Testis (tissue), 3 donors: ENCODE data around the gene BNC2. TPM values are rescaled to one million over a fixed set of nuclear protein-coding genes. Genes with fewer than 3 reads are reported as not detected.

Experiments
- DNase-seq: peaks from one replicate; pipeline ENCODE4 v3.0.0-alpha.2; 2019
- H3K27ac ChIP-seq, 2 donors: fragments of 200-600 bp; sonication (generic); one replicate each; pipeline ENCODE4 v1.5.1; 2019
- H3K27me3 ChIP-seq: fragments of 200-600 bp; sonication (generic); one replicate; pipeline ENCODE4 v1.5.1; 2019
- H3K36me3 ChIP-seq: fragments of 200-600 bp; sonication (generic); one replicate; pipeline ENCODE4 v1.5.1; 2017; ENCODE audit warnings: low read depth; ENCODE audit errors: missing control alignments
- H3K4me1 ChIP-seq: fragments of 200-600 bp; sonication (generic); one replicate; pipeline ENCODE4 v1.5.1; 2019
- H3K4me3 ChIP-seq, 2 donors: fragments of 200-600 bp; sonication (generic); one replicate each; pipeline ENCODE4 v1.5.1; 2017 to 2019
- H3K9me3 ChIP-seq: fragments of 200-600 bp; sonication (generic); one replicate; pipeline ENCODE4 v1.5.1; 2017
- CTCF ChIP-seq, 3 experiments: fragments of 450-650 bp in 2 of 3; fragments of 200-600 bp in 1 of 3; sonication (generic) in 1 of 3; IDR thresholded peaks; one replicate each; pipeline ENCODE4 v1.5.1; 2016 to 2019; ENCODE audit warnings: antibody characterized with exemption in 3 of 3, mild to moderate bottlenecking in 2 of 3, moderate library complexity in 1 of 3
- POLR2A ChIP-seq: fragments of 450-650 bp; IDR thresholded peaks from one replicate; pipeline ENCODE4 v1.6.1; 2017; ENCODE audit warnings: antibody characterized with exemption, mild to moderate bottlenecking, moderate library complexity
- WGBS, 2 donors: methylation state at CpG; one replicate each; pipeline ENCODE4 v1.1.5; 2018; 5-methylcytosine and 5-hydroxymethylcytosine counted together
- intact Hi-C: fragments of 100-400 bp; cut with DNase I; formaldehyde crosslinking; loops from one replicate; pipeline ENCODE4 v1.15.1; 2023; ENCODE audit warnings: low total_unique reads
- polyA plus RNA-seq: library from polyadenylated mRNA; stranded (reverse); fragments of 350-450 nt; fragmentation: Illumina TruSeq; extraction: RNeasy Lipid Tissue Mini Kit (QIAGEN cat#74804); gene quantifications from one replicate; pipeline ENCODE4 v1.2.3, GENCODE V29; 2014; ENCODE audit warnings: low read depth, low replicate concordance; ENCODE audit not compliant: insufficient read depth
- total RNA-seq, 2 donors: library from RNA; depleted of rRNA; stranded (reverse); fragments of >200 nt; gene quantifications; one replicate each; pipeline ENCODE4 v1.2.3, GENCODE V29; 2016

Gene BNC2
- total and polyA plus RNA-seq, 3 donors from 2014 or later, result 14.6 to 35.2 (median 32.0) TPM

- Histone ChIP-seq H3K36me3 (no peaks in the 10 kb centered on the region), H3K9me3 (no peaks in the 10 kb centered on the region), H3K27ac (no peak overlapping the region), H3K27me3 (no peaks in the 10 kb centered on the region), H3K4me1 (no peaks in the 10 kb centered on the region), H3K4me3 (no peak overlapping the region)
- intact Hi-C loops, result no loop called here
- 93 to 94% methylated on average over 4 of the region's 4 CpGs for WGBS, 2 donors
- no peak for DNase-seq
- TF ChIP-seq CTCF (IDR thresholded peaks at IDR 0.05), result no peak
- TF ChIP-seq POLR2A, result no peak
These were observed 97.4 kb downstream of the BNC2 start for GRCh38 chr9:16773116-16773515.

DNA sequence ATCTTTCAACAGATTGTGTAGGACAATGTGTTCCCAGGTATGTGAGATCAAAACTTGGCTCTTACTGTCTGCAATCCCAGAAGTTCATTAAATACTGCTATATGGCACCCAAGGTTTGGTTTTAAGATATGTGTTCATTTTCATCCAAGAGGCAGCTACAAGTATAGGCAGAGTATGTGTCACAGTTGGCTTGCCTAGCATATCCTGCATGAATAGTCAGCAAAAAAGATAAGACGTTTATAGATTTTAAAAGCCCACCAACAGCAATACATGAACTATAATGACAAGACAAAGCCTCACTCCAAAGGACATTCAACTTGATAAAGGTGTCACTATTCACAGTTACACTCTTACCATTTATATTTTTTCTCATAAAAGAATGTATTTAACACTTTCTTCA, 99.1 kb downstream of the BNC2 start:
- intact Hi-C loops, result no loop called here
- H3K36me3 ChIP-seq, result no peaks in the 10 kb centered on the region
- no peak overlapping the region for H3K27ac ChIP-seq
- no peak for DNase-seq
- H3K27me3 ChIP-seq, result no peaks in the 10 kb centered on the region
- no peaks in the 10 kb centered on the region for H3K4me1 ChIP-seq
- no peaks in the 10 kb centered on the region for H3K9me3 ChIP-seq
- TF ChIP-seq POLR2A, result no peak
- no peak for TF ChIP-seq CTCF (IDR thresholded peaks at IDR 0.05)
- no peak overlapping the region for H3K4me3 ChIP-seq
- WGBS, 2 donors, result 34 to 36% methylated on average over 1 of the region's 1 CpG

DNA sequence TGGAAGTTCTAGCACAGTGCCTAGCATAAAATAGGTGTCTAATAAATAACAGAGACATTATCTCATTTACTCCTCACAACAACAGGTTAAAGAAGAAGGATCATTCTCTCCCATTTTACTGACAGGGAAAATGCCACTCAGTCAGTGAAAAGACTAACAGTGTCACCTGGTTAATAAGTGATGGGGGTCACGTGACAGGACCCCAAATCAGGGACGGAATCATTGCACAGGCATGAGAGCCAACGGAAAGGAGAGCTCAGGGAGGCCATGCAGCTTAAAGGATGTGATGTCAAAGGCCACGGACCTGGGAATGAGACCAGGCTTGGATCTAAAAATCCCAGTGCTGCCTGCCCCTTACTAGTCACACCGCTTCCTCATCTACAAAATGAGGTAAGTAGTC, 101.2 kb downstream of the BNC2 start:
- no peak for TF ChIP-seq POLR2A
- no peak for TF ChIP-seq CTCF (IDR thresholded peaks at IDR 0.05)
- intact Hi-C loops, result no loop called here
- no peaks in the 10 kb centered on the region for H3K36me3 ChIP-seq
- H3K4me1 ChIP-seq, result no peaks in the 10 kb centered on the region
- 87 to 94% methylated on average over 5 of the region's 5 CpGs for WGBS, 2 donors
- H3K9me3 ChIP-seq, result no peaks in the 10 kb centered on the region
- no peak overlapping the region for H3K27ac ChIP-seq
- DNase-seq, result no peak
- H3K4me3 ChIP-seq, result no peak overlapping the region
- no peaks in the 10 kb centered on the region for H3K27me3 ChIP-seq

GRCh38 chr9:16768816-16769215, 101.7 kb downstream of the BNC2 start:
- TF ChIP-seq POLR2A (no peak), CTCF (IDR thresholded peaks at IDR 0.05) (no peak)
- WGBS, 2 donors, result 83 to 92% methylated on average over 6 of the region's 6 CpGs

GRCh38 chr9:16767366-16767765, 103.1 kb downstream of the BNC2 start:
- no peak for TF ChIP-seq CTCF (IDR thresholded peaks at IDR 0.05)
- no peak for TF ChIP-seq POLR2A
- WGBS, 2 donors, result 92 to 95% methylated on average over 3 of the region's 3 CpGs
- Histone ChIP-seq H3K27ac (no peak overlapping the region), H3K4me3 (no peak overlapping the region), H3K4me1 (no peaks in the 10 kb centered on the region), H3K9me3 (no peaks in the 10 kb centered on the region), H3K36me3 (no peaks in the 10 kb centered on the region), H3K27me3 (no peaks in the 10 kb centered on the region)
- intact Hi-C loops, result no loop called here
- no peak for DNase-seq

More at GRCh38 chr9:16768816-16769215, 101.7 kb downstream of the BNC2 start:
- intact Hi-C loops, result no loop called here
- H3K9me3 ChIP-seq, result no peaks in the 10 kb centered on the region
- H3K27ac ChIP-seq, result no peak overlapping the region
- H3K4me3 ChIP-seq, result no peak overlapping the region
- DNase-seq, result no peak
- H3K27me3 ChIP-seq, result no peaks in the 10 kb centered on the region
- H3K36me3 ChIP-seq, result no peaks in the 10 kb centered on the region
- no peaks in the 10 kb centered on the region for H3K4me1 ChIP-seq
